NCI-H1417 treated with DMSO at 0.1 percent for 48 hours (cell line): Measurements from ENCODE around the gene SHBG.
"Not testable (repeated sequence)": the region's sequence is repeated elsewhere in the genome, so short reads cannot be mapped to it uniquely, and the experiment has no call there.

Experiments
- DNase-seq: peaks from one replicate; lab custom pipeline; 2025; lab: John Stamatoyannopoulos, UW

Gene SHBG

DNA sequence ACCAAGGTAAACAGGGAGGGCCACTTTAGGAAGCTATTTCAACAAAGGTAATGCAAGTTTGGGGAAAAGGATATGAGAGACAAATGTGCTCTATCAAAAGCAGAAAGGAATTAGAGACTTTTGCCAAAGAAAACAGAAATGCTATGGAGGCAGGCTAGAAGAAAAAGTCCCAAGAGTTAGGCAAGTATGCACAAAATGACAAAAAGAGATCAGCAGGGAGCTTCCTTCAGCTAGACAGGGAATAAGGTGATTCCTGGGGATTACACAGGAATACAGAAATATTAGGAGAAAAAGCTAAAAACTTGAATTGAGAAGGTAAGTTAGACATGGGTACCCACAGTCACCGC lies 17.7 kb upstream of the SHBG start:
- no peak for DNase-seq

- DNase-seq = no peak
These were observed 16.0 kb upstream of the SHBG start for GRCh38 chr17:7613769-7614424.

DNA sequence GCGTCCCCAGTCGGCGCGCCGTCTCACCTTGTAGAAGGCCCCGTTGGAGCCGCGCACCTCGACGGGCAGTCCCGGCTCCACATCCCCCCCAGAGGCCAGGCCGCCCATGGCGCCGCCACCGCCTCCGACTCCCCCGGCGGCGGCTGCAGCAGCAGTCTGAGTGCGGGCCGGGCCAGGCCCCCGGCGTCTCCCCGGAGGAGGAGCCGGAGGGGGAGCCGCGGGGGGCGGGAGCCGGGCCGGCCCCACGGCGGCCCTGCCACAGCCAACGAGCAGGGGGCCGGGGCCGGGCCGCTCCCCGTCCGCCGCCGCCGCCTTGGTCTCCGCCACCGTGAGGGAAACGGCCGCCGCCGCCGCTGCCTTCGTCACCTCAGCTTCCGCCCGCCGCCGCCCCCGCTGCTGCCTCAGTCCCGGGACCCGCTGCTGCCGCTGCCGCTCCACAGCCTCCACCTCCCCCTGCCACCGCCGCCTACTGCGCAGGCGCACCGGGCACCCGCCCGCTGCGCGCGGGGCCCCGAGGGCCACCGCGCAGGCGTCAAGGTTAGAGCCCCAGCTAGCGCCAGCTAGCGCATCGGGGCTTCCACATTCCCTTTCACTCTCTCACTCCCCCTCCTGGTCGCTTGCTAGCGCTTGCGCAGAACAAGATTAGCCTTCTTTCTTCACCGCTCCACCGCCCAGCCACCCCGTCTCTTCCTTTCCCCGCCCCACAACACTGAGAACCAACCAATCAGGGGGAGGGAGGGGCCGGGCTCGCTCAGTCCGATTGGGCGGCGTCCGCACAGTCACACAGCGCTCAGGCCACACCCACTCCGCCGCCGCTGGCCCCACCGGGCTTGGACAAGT lies 15.3 kb upstream of the SHBG start, which contains the start of gene FXR2:
FXR2 (minus strand) TSS at position 473 of the 840 bp plus-strand sequence; CDS start at position 108, 365 bp downstream.
- peak; percentile 99 for DNase-seq

- DNase-seq = no peak
These were observed 14.6 kb upstream of the SHBG start for GRCh38 chr17:7615265-7615747.

DNA sequence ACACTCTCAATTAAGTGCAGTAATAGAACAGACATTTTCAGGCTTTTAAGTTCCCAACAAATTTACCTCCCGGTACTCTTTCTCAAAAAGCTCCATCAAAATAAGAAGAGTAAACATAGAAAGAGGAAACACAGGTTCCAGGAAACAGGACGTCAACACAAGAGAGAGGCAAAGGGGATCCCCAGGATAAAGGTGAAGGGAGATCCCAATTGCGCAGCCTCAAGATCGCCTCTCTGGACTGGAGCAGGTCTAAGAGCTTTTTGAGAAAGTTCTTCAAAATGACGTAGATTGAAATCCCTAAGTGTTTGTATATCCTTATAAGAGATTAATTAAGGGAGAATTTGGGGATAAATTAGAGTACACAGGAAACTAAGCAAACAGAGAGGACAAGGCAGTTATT lies 11.3 kb upstream of the SHBG start:
- no peak for DNase-seq

DNA sequence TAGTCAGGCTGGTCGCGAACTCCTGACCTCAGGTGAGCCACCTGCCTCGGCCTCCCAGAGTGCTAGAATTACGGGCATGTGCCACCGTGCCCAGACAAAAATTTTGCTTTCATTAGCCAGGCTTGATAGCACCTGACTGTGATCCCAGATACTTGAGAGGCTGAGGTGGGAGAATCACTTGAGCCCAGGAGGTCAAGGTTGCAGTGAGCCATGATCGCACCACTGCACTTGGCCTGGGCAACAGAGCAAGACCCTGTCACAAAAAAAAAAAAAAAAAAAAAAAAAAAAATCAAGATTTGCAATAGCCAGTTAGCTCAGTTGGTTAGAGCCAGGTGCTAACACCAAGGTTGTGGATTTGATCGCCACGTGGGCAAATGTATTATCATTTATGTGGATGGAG lies 9.1 kb upstream of the SHBG start:
- no peak for DNase-seq

DNA sequence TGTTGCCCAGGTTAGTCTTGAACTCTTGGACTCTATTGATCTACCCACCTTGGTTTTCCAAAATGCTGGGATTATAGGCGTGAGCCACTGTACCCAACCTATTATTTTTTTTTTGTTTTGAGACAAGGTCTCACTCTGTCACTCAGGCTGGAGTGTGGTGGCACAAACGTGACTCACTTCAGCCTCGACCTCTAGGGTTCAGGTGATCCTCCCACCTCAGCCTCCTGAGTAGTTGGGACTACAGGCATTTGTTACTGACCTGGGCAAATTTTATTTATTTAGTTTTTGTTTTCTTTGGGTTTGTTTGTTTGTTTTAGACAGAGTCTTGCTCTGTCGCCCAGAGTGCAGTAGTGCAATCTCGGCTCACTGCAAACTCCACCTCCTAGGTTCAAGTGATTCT lies 6.3 kb upstream of the SHBG start:
- DNase-seq = no peak

DNA sequence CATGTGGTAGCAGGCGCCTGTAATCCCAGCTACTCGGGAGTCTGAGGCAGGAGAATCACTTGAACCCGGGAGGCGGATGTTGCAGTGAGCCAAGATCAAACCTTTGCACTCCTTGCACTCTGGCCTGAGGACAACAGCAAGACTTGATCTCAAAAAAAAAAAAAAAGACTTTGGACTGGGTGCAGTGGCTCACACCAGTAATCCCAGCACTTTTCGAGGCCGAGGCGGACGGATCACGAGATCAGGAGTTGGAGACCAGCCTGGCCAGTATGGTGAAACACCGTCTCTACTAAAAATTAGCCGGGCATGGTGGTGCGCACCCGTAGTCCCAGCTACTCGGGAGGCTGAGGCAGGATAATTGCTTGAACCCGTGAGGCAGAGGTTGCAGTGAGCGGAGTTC lies 4.2 kb upstream of the SHBG start:
- not testable (repeated sequence) for DNase-seq

GRCh38 chr17:7626307-7626706 lies 3.6 kb upstream of the SHBG start:
- DNase-seq = no peak

DNA sequence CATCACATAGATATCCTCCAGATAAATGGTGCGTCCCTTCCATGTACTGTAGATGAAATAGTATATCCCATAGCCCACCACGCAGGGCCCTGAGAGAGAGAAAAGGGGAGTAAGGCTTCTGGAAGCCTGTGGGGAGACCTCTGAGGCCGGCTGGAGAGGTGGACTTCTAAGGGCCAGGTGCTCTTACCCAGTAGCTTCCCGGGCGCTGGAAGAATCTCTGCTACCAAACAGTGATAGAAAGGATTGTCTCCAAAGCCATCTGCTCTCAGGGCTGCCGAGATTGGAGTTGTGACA lies 3.0 kb upstream of the SHBG start:
- DNase-seq = no peak

DNA sequence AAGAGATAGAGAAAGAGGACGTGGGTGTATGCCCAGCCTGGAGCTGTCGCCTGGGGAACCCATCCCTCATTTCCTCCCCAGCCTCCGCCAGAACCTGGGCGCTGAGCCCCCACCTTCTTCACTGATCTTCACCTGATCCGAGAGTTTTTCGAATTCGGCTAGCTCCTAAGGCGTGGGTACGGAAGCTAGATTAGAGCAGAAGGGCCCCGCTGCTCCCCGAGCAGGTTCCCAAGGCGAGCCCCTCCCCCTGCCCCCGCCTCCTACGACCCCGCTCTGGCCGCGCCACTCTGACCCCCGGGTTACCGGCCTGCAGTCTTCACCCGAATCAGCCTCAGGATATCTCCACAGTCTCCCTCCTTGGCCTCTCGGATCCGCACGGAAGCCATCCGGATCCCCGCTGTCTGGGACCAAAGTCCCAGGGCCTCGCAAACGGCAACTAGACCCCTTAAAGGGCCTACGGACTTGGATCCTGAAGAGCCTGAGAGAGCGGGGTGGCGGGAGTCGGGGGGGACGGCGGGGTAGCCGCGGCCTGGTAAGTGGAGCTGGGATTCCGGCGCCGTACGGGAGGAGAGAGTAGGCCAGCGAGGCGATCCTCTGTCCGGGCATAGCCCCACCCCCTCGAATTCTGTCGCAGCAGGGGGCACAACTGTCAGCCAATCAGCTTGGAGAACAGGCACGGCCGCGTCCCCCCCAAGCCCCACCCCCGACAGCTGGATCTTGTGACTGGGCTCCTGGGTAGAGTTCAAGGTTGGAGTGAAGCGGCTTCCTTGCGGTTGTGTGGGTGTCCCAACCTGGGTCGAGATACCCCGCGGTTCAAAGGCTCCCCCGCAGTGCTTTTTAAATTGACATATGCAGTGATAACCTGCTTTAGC lies 2.4 kb upstream of the SHBG start, which contains the start of gene SAT2:
SAT2 (minus strand) TSS at position 572 of the 872 bp plus-strand sequence; CDS start at position 386, 186 bp downstream.
- peak; percentile 2 for DNase-seq

GRCh38 chr17:7631398-7632380 lies 1.8 kb downstream of the SHBG start:
- DNase-seq = no peak

GRCh38 chr17:7632492-7632894 lies 2.6 kb downstream of the SHBG start:
- no peak for DNase-seq

DNA sequence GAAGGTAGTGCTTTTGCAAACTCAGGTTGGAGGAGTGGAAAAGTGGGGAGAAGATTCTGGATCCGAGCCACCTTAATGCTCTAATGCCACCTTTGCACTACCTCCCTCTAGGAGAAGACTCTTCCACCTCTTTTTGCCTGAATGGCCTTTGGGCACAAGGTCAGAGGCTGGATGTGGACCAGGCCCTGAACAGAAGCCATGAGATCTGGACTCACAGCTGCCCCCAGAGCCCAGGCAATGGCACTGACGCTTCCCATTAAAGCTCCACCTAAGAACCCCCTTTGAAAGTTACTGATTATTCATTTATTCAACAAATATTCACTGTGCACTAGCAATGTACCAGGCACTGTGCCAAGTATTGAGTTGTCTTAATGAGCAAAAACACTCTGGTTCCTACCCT lies 3.2 kb downstream of the SHBG start:
- DNase-seq = no peak

DNA sequence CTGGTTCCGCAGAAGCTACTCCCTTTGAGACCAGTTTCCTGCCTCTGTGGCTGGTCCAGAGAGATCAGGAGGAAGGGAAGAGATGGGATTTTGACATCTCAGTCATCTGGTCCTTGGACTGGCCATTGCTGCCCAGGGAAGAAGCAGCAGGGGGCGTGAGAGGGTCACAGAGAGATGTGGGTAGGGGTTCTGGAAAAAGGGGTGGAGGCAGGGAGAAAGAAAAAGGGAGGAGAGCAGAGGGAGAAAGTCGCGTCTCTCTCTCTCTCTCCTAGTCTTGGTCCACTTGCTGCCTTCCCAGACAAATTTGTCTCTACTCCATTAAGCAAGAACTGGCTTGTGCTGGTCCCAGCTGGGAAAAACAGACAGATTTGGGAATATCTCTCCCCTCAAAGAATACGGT lies 4.4 kb downstream of the SHBG start:
- DNase-seq = no peak

DNA sequence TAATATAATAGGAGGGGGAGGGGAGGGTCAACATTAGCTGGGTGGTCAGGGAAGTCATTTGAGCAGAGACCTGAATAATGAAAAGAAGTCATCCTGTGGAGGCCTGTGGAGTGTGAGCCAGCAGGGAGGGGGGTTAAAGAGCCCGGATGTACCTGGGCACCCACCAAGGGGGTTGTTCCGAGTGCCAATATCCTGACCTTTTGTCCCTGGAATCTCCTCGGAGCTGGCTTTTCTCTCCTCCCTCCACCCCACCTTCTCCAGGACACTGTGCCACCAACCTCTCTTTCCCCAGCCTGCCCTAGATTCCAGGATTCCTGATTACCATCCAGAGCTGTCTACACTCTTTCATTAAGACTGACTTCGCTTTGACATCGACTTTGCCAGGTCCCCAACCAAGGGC lies 6.2 kb downstream of the SHBG start:
- DNase-seq = no peak

GRCh38 chr17:7640783-7641182 lies 10.8 kb downstream of the SHBG start:
- DNase-seq = no peak

GRCh38 chr17:7641635-7642034 lies 11.7 kb downstream of the SHBG start:
- DNase-seq = not testable (repeated sequence)

DNA sequence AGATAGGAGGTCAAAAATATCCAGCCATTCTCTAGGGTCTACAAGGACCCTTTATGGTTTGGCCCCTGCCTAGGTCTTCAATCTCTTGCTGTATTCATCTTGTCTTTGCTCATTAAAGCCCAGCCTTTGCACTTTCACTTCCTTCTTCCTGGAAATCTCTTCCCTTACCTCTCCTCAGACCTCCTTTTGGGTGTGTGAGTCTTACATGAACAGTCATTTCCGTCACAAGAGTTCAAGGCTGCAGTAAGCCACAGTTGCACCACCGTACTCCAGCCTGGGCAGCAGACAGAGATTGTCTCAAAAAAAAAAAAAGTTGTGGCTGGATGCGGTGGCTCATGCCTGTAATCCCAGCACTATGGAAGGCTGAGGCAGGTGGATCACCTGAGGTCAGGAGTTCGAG lies 14.8 kb downstream of the SHBG start:
- no peak for DNase-seq

- no peak for DNase-seq
These were observed 16.5 kb downstream of the SHBG start for GRCh38 chr17:7646457-7646856.

GRCh38 chr17:7647018-7647417 lies 17.1 kb downstream of the SHBG start:
- DNase-seq = no peak
